Osteocyte (in vitro differentiated cells): ENCODE data around the gene BBX. TPM values are rescaled to one million over a fixed set of nuclear protein-coding genes. Genes with fewer than 3 reads are reported as not detected.
A peak's percentile ranks its signal among the peaks of the same experiment; 100 is the strongest.

Source experiments
- DNase-seq: peaks from one replicate; pipeline ENCODE4 v3.0.0; 2021; ENCODE audit warnings: mixed read lengths; ENCODE audit not compliant: unreplicated experiment; ENCODE audit errors: extremely low spot score
- H3K27ac Mint-ChIP-seq: one replicate; pipeline ENCODE4 v1.8.0; 2021; ENCODE audit warnings: mild to moderate bottlenecking, mixed read lengths; ENCODE audit not compliant: unreplicated experiment
- H3K27me3 Mint-ChIP-seq: one replicate; pipeline ENCODE4 v1.8.0; 2021; ENCODE audit warnings: mixed read lengths; ENCODE audit not compliant: unreplicated experiment
- H3K36me3 Mint-ChIP-seq: one replicate; pipeline ENCODE4 v1.8.0; 2021; ENCODE audit warnings: mixed read lengths; ENCODE audit not compliant: unreplicated experiment
- H3K4me1 Mint-ChIP-seq: one replicate; pipeline ENCODE4 v1.8.0; 2021; ENCODE audit warnings: mixed read lengths; ENCODE audit not compliant: unreplicated experiment
- H3K4me3 Mint-ChIP-seq: one replicate; pipeline ENCODE4 v1.8.0; 2021; ENCODE audit warnings: mild to moderate bottlenecking, moderate library complexity, mixed read lengths; ENCODE audit not compliant: unreplicated experiment
- H3K9me3 Mint-ChIP-seq: one replicate; pipeline ENCODE4 v1.8.0; 2021; ENCODE audit warnings: mixed read lengths; ENCODE audit not compliant: unreplicated experiment
- total RNA-seq: library from RNA; stranded (reverse); gene quantifications from 2 replicates; pipeline ENCODE4 v1.2.1, GENCODE V29; 2021
- TF ChIP-seq, protein P1 (sequence below): fragments of 200-600 bp; sonication (generic); IDR thresholded peaks from 2 replicates; pipeline ENCODE4 v1.5.0; 2021; ENCODE audit warnings: antibody characterized with exemption, mild to moderate bottlenecking, moderate library complexity

Gene BBX
- total RNA-seq, 1 donor from 2014 or later: 92.2 TPM

DNA sequence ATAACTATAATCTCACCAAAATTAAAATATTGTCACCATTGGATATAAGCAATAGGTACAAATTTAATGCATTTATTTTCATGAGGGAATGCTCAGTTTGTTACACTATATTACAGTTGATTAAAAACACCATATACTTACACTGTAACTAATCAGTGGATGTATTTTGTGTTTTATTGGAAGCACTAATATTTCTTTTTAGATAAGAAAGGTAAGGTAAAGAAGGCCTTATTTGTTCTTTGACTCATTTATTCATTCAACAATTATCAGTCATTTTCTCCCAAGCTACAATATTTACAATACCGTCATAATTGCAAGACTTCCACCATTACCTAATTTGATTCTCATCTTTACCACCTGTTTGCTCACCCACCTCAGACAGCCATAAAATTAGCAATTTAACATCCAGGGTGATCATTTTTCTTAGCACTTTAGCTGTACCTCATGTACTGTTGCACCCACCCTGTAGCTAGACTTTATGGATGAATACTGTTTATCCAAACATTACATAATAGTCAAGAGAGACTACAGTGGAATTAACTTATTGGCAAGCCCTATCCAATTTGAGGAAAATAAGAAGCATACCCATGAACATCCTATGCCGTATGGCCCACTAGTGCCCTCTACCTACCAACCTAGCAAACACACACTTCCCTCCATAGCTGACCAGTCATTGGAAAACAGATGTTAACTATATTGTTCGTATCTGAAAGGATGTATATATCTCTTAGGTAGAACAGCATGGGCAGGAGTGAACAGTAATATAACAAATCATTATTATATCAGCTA lies 229.6 kb downstream of the BBX start:
- H3K4me3 Mint-ChIP-seq: no peak overlapping the region
- no peak overlapping the region for H3K27ac Mint-ChIP-seq
- no peaks in the 10 kb centered on the region for H3K4me1 Mint-ChIP-seq
- peaks cover 7% of the 10 kb centered on the region for H3K36me3 Mint-ChIP-seq
- TF ChIP-seq, protein P1, sequence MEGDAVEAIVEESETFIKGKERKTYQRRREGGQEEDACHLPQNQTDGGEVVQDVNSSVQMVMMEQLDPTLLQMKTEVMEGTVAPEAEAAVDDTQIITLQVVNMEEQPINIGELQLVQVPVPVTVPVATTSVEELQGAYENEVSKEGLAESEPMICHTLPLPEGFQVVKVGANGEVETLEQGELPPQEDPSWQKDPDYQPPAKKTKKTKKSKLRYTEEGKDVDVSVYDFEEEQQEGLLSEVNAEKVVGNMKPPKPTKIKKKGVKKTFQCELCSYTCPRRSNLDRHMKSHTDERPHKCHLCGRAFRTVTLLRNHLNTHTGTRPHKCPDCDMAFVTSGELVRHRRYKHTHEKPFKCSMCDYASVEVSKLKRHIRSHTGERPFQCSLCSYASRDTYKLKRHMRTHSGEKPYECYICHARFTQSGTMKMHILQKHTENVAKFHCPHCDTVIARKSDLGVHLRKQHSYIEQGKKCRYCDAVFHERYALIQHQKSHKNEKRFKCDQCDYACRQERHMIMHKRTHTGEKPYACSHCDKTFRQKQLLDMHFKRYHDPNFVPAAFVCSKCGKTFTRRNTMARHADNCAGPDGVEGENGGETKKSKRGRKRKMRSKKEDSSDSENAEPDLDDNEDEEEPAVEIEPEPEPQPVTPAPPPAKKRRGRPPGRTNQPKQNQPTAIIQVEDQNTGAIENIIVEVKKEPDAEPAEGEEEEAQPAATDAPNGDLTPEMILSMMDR: peak; percentile 57
- H3K9me3 Mint-ChIP-seq: no peaks in the 10 kb centered on the region
- no peak for DNase-seq
- no peaks in the 10 kb centered on the region for H3K27me3 Mint-ChIP-seq

DNA sequence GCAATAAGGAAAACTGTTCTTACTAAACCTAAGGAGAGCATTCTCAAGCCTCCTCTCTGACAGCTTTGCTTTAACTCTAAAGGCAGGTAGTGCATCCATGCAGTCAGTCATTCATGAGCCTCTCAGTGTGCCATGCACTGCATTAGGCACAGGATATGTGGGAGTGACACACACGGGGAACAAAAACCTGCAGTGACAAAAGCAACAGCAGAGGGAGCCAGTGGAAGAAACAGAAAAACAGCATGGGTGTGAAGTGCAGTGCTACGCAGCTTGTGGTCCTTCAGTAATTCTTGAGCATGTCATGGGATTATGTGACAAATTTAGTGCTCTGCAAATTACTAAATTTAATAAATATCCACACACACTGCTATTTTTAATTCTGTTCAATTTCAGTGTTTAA lies 230.7 kb downstream of the BBX start:
- Mint-ChIP-seq H3K4me3 (no peak overlapping the region), H3K27me3 (no peaks in the 10 kb centered on the region), H3K4me1 (no peaks in the 10 kb centered on the region), H3K27ac (no peak overlapping the region), H3K36me3 (peaks cover 13% of the 10 kb centered on the region), H3K9me3 (no peaks in the 10 kb centered on the region)
- TF ChIP-seq, protein P1: peak; percentile 60
- no peak for DNase-seq

DNA sequence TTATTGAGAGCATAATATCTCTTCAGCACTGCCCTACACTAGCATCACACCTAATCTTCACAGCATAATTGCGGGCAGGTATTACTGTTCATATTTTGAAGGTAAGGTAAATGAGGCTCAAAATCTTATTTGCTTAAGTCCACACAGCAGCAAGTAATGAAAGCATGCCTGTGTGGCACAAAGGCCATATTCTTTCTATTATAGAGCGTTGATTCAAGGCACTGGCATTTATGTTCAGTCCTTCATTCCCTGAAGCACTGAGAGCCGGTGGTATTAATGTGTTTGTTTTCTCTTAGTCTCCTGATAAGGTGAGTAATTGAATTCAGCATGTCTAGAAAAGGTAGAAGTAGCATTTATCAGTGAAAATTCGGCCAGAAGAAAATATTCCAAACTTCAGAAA lies 231.2 kb downstream of the BBX start:
- Mint-ChIP-seq H3K27me3 (no peaks in the 10 kb centered on the region), H3K9me3 (no peaks in the 10 kb centered on the region), H3K4me1 (peaks cover under 1% of the 10 kb centered on the region), H3K36me3 (peaks cover 17% of the 10 kb centered on the region), H3K27ac (no peak overlapping the region), H3K4me3 (no peak overlapping the region)
- TF ChIP-seq, protein P1: no peak
- DNase-seq: no peak

DNA sequence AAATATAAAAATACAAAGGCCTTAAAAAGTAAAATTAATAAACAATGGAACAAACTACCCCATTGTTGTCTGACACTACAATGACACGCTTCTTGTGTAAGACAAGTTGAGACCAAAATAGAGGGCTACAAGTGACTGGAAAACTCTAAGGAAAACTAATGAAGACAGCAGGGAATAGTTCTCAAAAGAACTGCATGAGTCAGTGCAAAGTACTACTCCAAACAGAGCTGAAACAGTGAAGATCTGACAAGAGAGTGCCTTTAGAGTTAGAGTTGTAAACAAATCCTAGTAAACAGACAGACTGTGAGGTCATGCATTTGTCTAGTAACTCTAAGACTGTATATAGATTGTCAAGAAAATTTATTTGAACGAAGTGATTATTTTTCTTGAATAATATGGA lies 233.9 kb downstream of the BBX start:
- Mint-ChIP-seq H3K27me3 (no peaks in the 10 kb centered on the region), H3K27ac (no peak overlapping the region), H3K9me3 (no peaks in the 10 kb centered on the region), H3K4me1 (peaks cover 3% of the 10 kb centered on the region), H3K4me3 (no peak overlapping the region), H3K36me3 (peaks cover 22% of the 10 kb centered on the region)
- TF ChIP-seq, protein P1: no peak
- DNase-seq: no peak

DNA sequence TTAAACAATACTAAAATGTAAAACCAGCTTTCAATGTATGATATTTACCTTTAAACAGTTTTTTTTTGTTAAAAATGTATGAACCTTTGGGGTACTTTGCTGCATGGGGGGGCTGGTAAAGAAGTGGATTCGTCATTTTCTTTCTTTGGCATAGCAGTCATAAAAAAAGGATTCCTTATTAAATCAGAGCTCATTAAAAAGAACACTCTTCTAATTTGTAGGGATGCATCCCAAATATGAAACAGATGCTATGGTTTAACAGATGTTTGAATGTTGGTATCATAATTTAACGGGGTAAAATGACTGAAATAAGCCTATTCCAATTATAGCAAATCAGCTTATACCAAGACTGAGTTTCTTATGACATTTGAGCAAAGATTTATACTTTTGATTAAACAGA lies 234.4 kb downstream of the BBX start:
- Mint-ChIP-seq H3K27me3 (no peaks in the 10 kb centered on the region), H3K9me3 (no peaks in the 10 kb centered on the region), H3K4me1 (peaks cover 3% of the 10 kb centered on the region), H3K27ac (no peak overlapping the region), H3K36me3 (peaks cover 22% of the 10 kb centered on the region), H3K4me3 (no peak overlapping the region)
- TF ChIP-seq, protein P1: no peak
- DNase-seq: no peak
